Measurements from ENCODE around the gene LIPH.

GRCh38 chr3:185479373-185479945 lies 72.9 kb downstream of the LIPH start:
- TF ChIP-seq, protein P1, sequence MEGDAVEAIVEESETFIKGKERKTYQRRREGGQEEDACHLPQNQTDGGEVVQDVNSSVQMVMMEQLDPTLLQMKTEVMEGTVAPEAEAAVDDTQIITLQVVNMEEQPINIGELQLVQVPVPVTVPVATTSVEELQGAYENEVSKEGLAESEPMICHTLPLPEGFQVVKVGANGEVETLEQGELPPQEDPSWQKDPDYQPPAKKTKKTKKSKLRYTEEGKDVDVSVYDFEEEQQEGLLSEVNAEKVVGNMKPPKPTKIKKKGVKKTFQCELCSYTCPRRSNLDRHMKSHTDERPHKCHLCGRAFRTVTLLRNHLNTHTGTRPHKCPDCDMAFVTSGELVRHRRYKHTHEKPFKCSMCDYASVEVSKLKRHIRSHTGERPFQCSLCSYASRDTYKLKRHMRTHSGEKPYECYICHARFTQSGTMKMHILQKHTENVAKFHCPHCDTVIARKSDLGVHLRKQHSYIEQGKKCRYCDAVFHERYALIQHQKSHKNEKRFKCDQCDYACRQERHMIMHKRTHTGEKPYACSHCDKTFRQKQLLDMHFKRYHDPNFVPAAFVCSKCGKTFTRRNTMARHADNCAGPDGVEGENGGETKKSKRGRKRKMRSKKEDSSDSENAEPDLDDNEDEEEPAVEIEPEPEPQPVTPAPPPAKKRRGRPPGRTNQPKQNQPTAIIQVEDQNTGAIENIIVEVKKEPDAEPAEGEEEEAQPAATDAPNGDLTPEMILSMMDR (IDR thresholded peaks at IDR 0.05; ENCODE audit: low read depth, low read length, poor library complexity, severe bottlenecking) = no peak
- no peak for TF ChIP-seq EZH2phosphoT487 (IDR thresholded peaks at IDR 0.05; ENCODE audit: borderline replicate concordance, low read length)
